HUES64 (cell line): ENCODE data around the gene PIP5K1B.
A peak's percentile ranks its signal among the peaks of the same experiment; 100 is the strongest.

ENCODE experiments used
- H3K27ac ChIP-seq: 2 replicates; pipeline ENCODE4 v1.7.0; 2013; ENCODE audit warnings: low read depth, low read length, inconsistent platforms
- H3K27me3 ChIP-seq: 2 replicates; pipeline ENCODE4 v1.6.1; 2013; ENCODE audit warnings: mild to moderate bottlenecking, low read length; ENCODE audit not compliant: insufficient read depth
- H3K36me3 ChIP-seq: 2 replicates; pipeline ENCODE4 v1.6.1; 2013; ENCODE audit warnings: mild to moderate bottlenecking, low read length; ENCODE audit not compliant: insufficient read depth
- H3K4me1 ChIP-seq: 2 replicates; pipeline ENCODE4 v1.6.1; 2013; ENCODE audit warnings: mild to moderate bottlenecking, low read length, moderate library complexity; ENCODE audit not compliant: insufficient read depth
- H3K4me3 ChIP-seq: 2 replicates; pipeline ENCODE4 v1.5.1; 2013; ENCODE audit warnings: mild to moderate bottlenecking, low read length, moderate library complexity
- H3K9ac ChIP-seq: 2 replicates; pipeline ENCODE4 v1.6.1; 2013; ENCODE audit warnings: mild to moderate bottlenecking, low read depth, low read length
- H3K9me3 ChIP-seq: 2 replicates; pipeline ENCODE4 v1.6.1; 2013; ENCODE audit warnings: low read depth, low read length; ENCODE audit not compliant: insufficient read depth
- WGBS: fragments of 150-250, 120-280 bp; methylation state at CpG from one replicate; pipeline ENCODE4 v1.1.7; 2013; ENCODE audit warnings: missing lambda C conversion rate; 5-methylcytosine and 5-hydroxymethylcytosine counted together

Gene PIP5K1B

GRCh38 chr9:69018737-69019136 lies 313.7 kb downstream of the PIP5K1B start:
- 0 out of 2 replicates have a peak, but pooled peaks cover under 1% of the 10 kb centered on the region for H3K9me3 ChIP-seq
- 77% methylated on average over 5 of the region's 5 CpGs for WGBS

GRCh38 chr9:69019808-69020207 lies 314.8 kb downstream of the PIP5K1B start:
- WGBS: 96% methylated on average over 3 of the region's 3 CpGs
- Histone ChIP-seq H3K27ac (no peak overlapping the region), H3K4me1 (peaks cover 24% of the 10 kb centered on the region), H3K27me3 (no peaks in the 10 kb centered on the region), H3K9ac (no peak overlapping the region), H3K36me3 (no peaks in the 10 kb centered on the region), H3K9me3 (no peaks in the 10 kb centered on the region), H3K4me3 (no peak overlapping the region)

More at GRCh38 chr9:69018737-69019136, 313.7 kb downstream of the PIP5K1B start:
- Histone ChIP-seq H3K27me3 (no peaks in the 10 kb centered on the region), H3K4me1 (peaks cover 20% of the 10 kb centered on the region), H3K9ac (no peak overlapping the region), H3K4me3 (no peak overlapping the region), H3K36me3 (no peaks in the 10 kb centered on the region), H3K27ac (no peak overlapping the region)

- H3K27ac ChIP-seq: no peak overlapping the region
- no peak overlapping the region for H3K9ac ChIP-seq
- H3K27me3 ChIP-seq: no peaks in the 10 kb centered on the region
- H3K4me3 ChIP-seq: no peak overlapping the region
- no peaks in the 10 kb centered on the region for H3K36me3 ChIP-seq
- peaks cover 24% of the 10 kb centered on the region for H3K4me1 ChIP-seq
- no peaks in the 10 kb centered on the region for H3K9me3 ChIP-seq
- 98% methylated on average over 8 of the region's 8 CpGs for WGBS
Measured at GRCh38 chr9:69020301-69021145, 315.5 kb downstream of the PIP5K1B start.

GRCh38 chr9:69023650-69024049 lies 318.6 kb downstream of the PIP5K1B start:
- H3K36me3 ChIP-seq: no peaks in the 10 kb centered on the region
- no peaks in the 10 kb centered on the region for H3K27me3 ChIP-seq
- peaks cover 8% of the 10 kb centered on the region for H3K4me1 ChIP-seq
- H3K9me3 ChIP-seq: no peaks in the 10 kb centered on the region
- H3K27ac ChIP-seq: no peak overlapping the region
- H3K9ac ChIP-seq: no peak overlapping the region
- WGBS: 70% methylated on average over 6 of the region's 7 CpGs
- no peak overlapping the region for H3K4me3 ChIP-seq

GRCh38 chr9:69027355-69028097 lies 322.5 kb downstream of the PIP5K1B start:
- 66% methylated on average over 4 of the region's 5 CpGs for WGBS
- H3K9ac ChIP-seq: no peak overlapping the region

GRCh38 chr9:69028754-69029153 lies 323.7 kb downstream of the PIP5K1B start:
- H3K27ac ChIP-seq: no peak overlapping the region
- no peak overlapping the region for H3K9ac ChIP-seq
- H3K4me3 ChIP-seq: no peak overlapping the region
- H3K4me1 ChIP-seq: peaks cover 4% of the 10 kb centered on the region
- 96% methylated on average over 2 of the region's 2 CpGs for WGBS
- H3K36me3 ChIP-seq: no peaks in the 10 kb centered on the region
- H3K27me3 ChIP-seq: no peaks in the 10 kb centered on the region
- H3K9me3 ChIP-seq: 0 out of 2 replicates have a peak, but pooled peaks cover 3% of the 10 kb centered on the region

More at GRCh38 chr9:69027355-69028097, 322.5 kb downstream of the PIP5K1B start:
- Histone ChIP-seq H3K4me3 (no peak overlapping the region), H3K27ac (no peak overlapping the region), H3K36me3 (no peaks in the 10 kb centered on the region), H3K27me3 (no peaks in the 10 kb centered on the region), H3K4me1 (peaks cover 8% of the 10 kb centered on the region), H3K9me3 (0 out of 2 replicates have a peak, but pooled peaks cover 3% of the 10 kb centered on the region)

- H3K9me3 ChIP-seq: 0 out of 2 replicates have a peak, but pooled peaks cover 3% of the 10 kb centered on the region
- no peak overlapping the region for H3K4me3 ChIP-seq
- H3K27ac ChIP-seq: no peak overlapping the region
Measured at GRCh38 chr9:69029535-69029934, 324.5 kb downstream of the PIP5K1B start.

GRCh38 chr9:69030851-69031645 lies 326.0 kb downstream of the PIP5K1B start:
- Histone ChIP-seq H3K36me3 (no peaks in the 10 kb centered on the region), H3K9me3 (0 out of 2 replicates have a peak, but pooled peaks cover 3% of the 10 kb centered on the region), H3K9ac (no peak overlapping the region), H3K4me1 (no peaks in the 10 kb centered on the region), H3K27ac (no peak overlapping the region), H3K27me3 (no peaks in the 10 kb centered on the region), H3K4me3 (no peak overlapping the region)
- WGBS: 100% methylated on average over 1 of the region's 1 CpG

More at GRCh38 chr9:69029535-69029934, 324.5 kb downstream of the PIP5K1B start:
- Histone ChIP-seq H3K36me3 (no peaks in the 10 kb centered on the region), H3K27me3 (no peaks in the 10 kb centered on the region), H3K4me1 (no peaks in the 10 kb centered on the region), H3K9ac (no peak overlapping the region)

GRCh38 chr9:69034071-69034470 lies 329.0 kb downstream of the PIP5K1B start:
- H3K27me3 ChIP-seq: no peaks in the 10 kb centered on the region
- H3K4me3 ChIP-seq: no peak overlapping the region
- 0 out of 2 replicates have a peak, but pooled peaks cover 3% of the 10 kb centered on the region for H3K9me3 ChIP-seq
- H3K9ac ChIP-seq: no peak overlapping the region
- no peaks in the 10 kb centered on the region for H3K4me1 ChIP-seq
- no peak overlapping the region for H3K27ac ChIP-seq
- H3K36me3 ChIP-seq: no peaks in the 10 kb centered on the region
- WGBS: 91% methylated on average over 2 of the region's 2 CpGs

- no peaks in the 10 kb centered on the region for H3K27me3 ChIP-seq
- H3K27ac ChIP-seq: peak within 1 kb of the TSS; percentile 84
- peak within 1 kb of the TSS; percentile 99 for H3K4me3 ChIP-seq
- WGBS: 1% methylated on average over 74 of the region's 75 CpGs
- no peaks in the 10 kb centered on the region for H3K4me1 ChIP-seq
- no peaks in the 10 kb centered on the region for H3K9me3 ChIP-seq
- H3K9ac ChIP-seq: peak within 1 kb of the TSS; percentile 93
- H3K36me3 ChIP-seq: no peaks in the 10 kb centered on the region
Measured at GRCh38 chr9:69035438-69036308, 330.6 kb downstream of the PIP5K1B start, which contains the start of gene FXN. TSS of gene FXN (plus strand) at chr9:69035752. CDS start at chr9:69035783, 31 bp downstream.
